GM12878 (cell line): ENCODE results near the gene CPSF3. TPM values are rescaled to one million over a fixed set of nuclear protein-coding genes. Genes with fewer than 3 reads are reported as not detected.

Experiments
- ATAC-seq: fragments of 200-7000 bp; cut with Tn5 transposase; 3 replicates; pipeline ENCODE4 v1.9.1; 2020; ENCODE audit warnings: mild to moderate bottlenecking, moderate library complexity
- BruUV-seq: library from RNA; stranded (reverse); fragments of 400-500 nt; replicated peaks from 2 replicates; lab custom pipeline; 2021; lab: Mats Ljungman, UMichigan
- CTCF ChIA-PET: fragments of 300-600 bp; sonication (Branson Sonifier 250); formaldehyde crosslinking; extraction: SDS; loops from one replicate; lab custom pipeline; 2021; ENCODE audit warnings: inconsistent platforms; lab: Yijun Ruan, JAX
- POLR2A ChIA-PET: fragments of 350-600 bp; formaldehyde crosslinking; extraction: SDS; loops from one replicate; lab custom pipeline; 2021; ENCODE audit warnings: inconsistent platforms; lab: Charles Lee
- RAD21 ChIA-PET: fragments of 300-600 bp; sonication (Branson Sonifier 250); formaldehyde crosslinking; loops from one replicate; lab custom pipeline; 2023; ENCODE audit warnings: antibody characterized with exemption; ENCODE audit not compliant: unreplicated experiment; lab: Charles Lee
- SMC1A ChIA-PET: fragments of 300-600 bp; sonication (Branson Sonifier 250); formaldehyde crosslinking; loops from one replicate; lab custom pipeline; 2023; ENCODE audit not compliant: unreplicated experiment, uncharacterized antibody; lab: Charles Lee
- DNase-seq: peaks from one replicate; pipeline ENCODE4 v3.0.0-alpha.2; 2011; ENCODE audit warnings: low read depth, low spot score
- FAIRE-seq: peaks from 3 replicates; lab custom pipeline; 2011; peaks lifted over from hg19 to GRCh38; lab: Jason Lieb, UNC
- H2AFZ ChIP-seq: 2 replicates; pipeline ENCODE4 v1.6.0; 2011; ENCODE audit warnings: low read depth, low read length, control low read depth; ENCODE audit not compliant: control insufficient read depth
- H3K27ac ChIP-seq: 2 replicates; pipeline ENCODE4 v1.5.1; 2011; ENCODE audit warnings: control low read depth; ENCODE audit not compliant: control insufficient read depth, insufficient read depth
- H3K27me3 ChIP-seq, 2 experiments: replicated peaks in 1 of 2; 2 replicates each; pipeline versions ENCODE4 v1.6.0 to v1.6.1; 2011; ENCODE audit warnings: low read length in 1 of 2; ENCODE audit not compliant: control insufficient read depth in 2 of 2, insufficient read depth in 2 of 2
- H3K36me3 ChIP-seq, 2 experiments: 2 replicates each; pipeline ENCODE4 v1.5.1; 2011; ENCODE audit warnings: low read length in 1 of 2; ENCODE audit not compliant: control insufficient read depth in 2 of 2, insufficient read depth in 2 of 2
- H3K4me1 ChIP-seq: 2 replicates; pipeline ENCODE4 v1.6.1; 2011; ENCODE audit warnings: mild to moderate bottlenecking, low read length, moderate library complexity, mixed read lengths; ENCODE audit not compliant: control insufficient read depth, insufficient read depth
- H3K4me2 ChIP-seq: 2 replicates; pipeline ENCODE4 v1.6.0; 2011; ENCODE audit warnings: control low read depth; ENCODE audit not compliant: control insufficient read depth, insufficient read depth
- H3K4me3 ChIP-seq: fragments of 200-600 bp; sonication (generic); 2 replicates; pipeline ENCODE4 v1.5.1; 2016
- H3K79me2 ChIP-seq: 2 replicates; pipeline ENCODE4 v1.6.0; 2011; ENCODE audit warnings: low read length; ENCODE audit not compliant: control insufficient read depth, insufficient read depth
- H3K9ac ChIP-seq: 2 replicates; pipeline ENCODE4 v1.8.0; 2011; ENCODE audit warnings: low read length, control low read depth, mixed read lengths; ENCODE audit not compliant: control insufficient read depth, insufficient read depth
- H3K9me3 ChIP-seq: replicated peaks from 3 replicates; pipeline ENCODE4 v1.5.1; 2011; ENCODE audit warnings: mild to moderate bottlenecking, low read length; ENCODE audit not compliant: control insufficient read depth, insufficient read depth
- H4K20me1 ChIP-seq: 2 replicates; pipeline ENCODE4 v1.6.0; 2011; ENCODE audit not compliant: control insufficient read depth, insufficient read depth
- ATF2 ChIP-seq: IDR thresholded peaks from 2 replicates; pipeline ENCODE4 v1.6.1; 2012; ENCODE audit warnings: low read length, inconsistent platforms
- BACH1 ChIP-seq: fragments of 450-650 bp; IDR thresholded peaks from 2 replicates; pipeline ENCODE4 v1.6.1; 2017; ENCODE audit warnings: mild to moderate bottlenecking, borderline replicate concordance
- CBFB ChIP-seq: IDR thresholded peaks from 2 replicates; pipeline ENCODE4 v1.6.1; 2016; ENCODE audit warnings: antibody characterized with exemption, low read depth
- CBX3 ChIP-seq: fragments of 200-600 bp; sonication (generic); IDR thresholded peaks from 2 replicates; pipeline ENCODE4 v1.6.1; 2016; ENCODE audit warnings: low read depth, borderline replicate concordance
- CEBPB ChIP-seq, 2 experiments: fragments of 150-350 bp in 1 of 2; IDR thresholded peaks; 2 replicates each; pipeline ENCODE4 v1.6.1; 2012 to 2014; ENCODE audit warnings: low read depth in 2 of 2, low read length in 2 of 2, borderline replicate concordance in 1 of 2, inconsistent platforms in 1 of 2
- GABPA ChIP-seq: IDR thresholded peaks from 2 replicates; pipeline ENCODE4 v1.6.1; 2014; ENCODE audit warnings: antibody characterized with exemption, low read depth, mild to moderate bottlenecking, inconsistent platforms
- HDAC6 ChIP-seq: fragments of 200-600 bp; sonication (generic); IDR thresholded peaks from one replicate; pipeline ENCODE4 v1.8.0; 2017; ENCODE audit warnings: antibody characterized with exemption; ENCODE audit not compliant: unreplicated experiment
- MEF2A ChIP-seq: IDR thresholded peaks from 2 replicates; pipeline ENCODE4 v1.6.1; 2011; ENCODE audit warnings: low read depth, mild to moderate bottlenecking, low read length, moderate library complexity; ENCODE audit not compliant: insufficient read depth
- PKNOX1 ChIP-seq: fragments of 450-650 bp; IDR thresholded peaks from 2 replicates; pipeline ENCODE4 v1.6.1; 2016; ENCODE audit warnings: mild to moderate bottlenecking
- POU2F2 ChIP-seq: IDR thresholded peaks from 3 replicates; pipeline ENCODE4 v1.6.1; 2011; ENCODE audit warnings: low read depth, mild to moderate bottlenecking, low read length, borderline replicate concordance
- SIX5 ChIP-seq: IDR thresholded peaks from 2 replicates; pipeline ENCODE4 v1.6.1; 2011; ENCODE audit warnings: mild to moderate bottlenecking, low read depth, low read length, moderate library complexity; ENCODE audit not compliant: severe bottlenecking
- STAT1 ChIP-seq: fragments of 450-650 bp; conservative IDR thresholded peaks from 2 replicates; pipeline ENCODE4 v1.6.1; 2014; ENCODE audit warnings: antibody characterized with exemption, mild to moderate bottlenecking
- ZNF274 ChIP-seq: IDR thresholded peaks from one replicate; pipeline ENCODE4 v1.8.0; 2011; ENCODE audit not compliant: insufficient read length, insufficient read depth
- WGBS: methylation state at CpG from one replicate; pipeline ENCODE4 v1.1.6; 2016; ENCODE audit warnings: low lambda C conversion rate; ENCODE audit not compliant: insufficient replicate concordance, insufficient coverage; ENCODE audit errors: missing lambda C conversion rate; 5-methylcytosine and 5-hydroxymethylcytosine counted together
- in situ Hi-C: fragments of 300-500 bp; cut with MboI; formaldehyde crosslinking; loops from 9 replicates; pipeline ENCODE4 v1.14.3; 2018; ENCODE audit warnings: mixed read lengths
- intact Hi-C: fragments of 100-400 bp; cut with micrococcal nuclease; formaldehyde crosslinking; loops from one replicate; pipeline ENCODE4 v1.14.2; 2022; ENCODE audit not compliant: unreplicated experiment
- polyA plus RNA-seq, 11 experiments: library from polyadenylated mRNA; depleted of rRNA in 4 of 11; unstranded in 6 of 11; stranded (reverse) in 5 of 11; fragments of >200 nt; fragmentation: Nextera tagmentation in 4 of 11; fragmentation: Illumina TruSeq in 1 of 11; extraction: Ambion mirVana in 4 of 11; extraction: Trizol in 1 of 11; gene quantifications; 1 replicate in 1 of 11; 2 replicates in 10 of 11; pipeline versions ENCODE4 v1.2.1 to v1.2.3, GENCODE V29; 2011 to 2016; ENCODE audit warnings: inconsistent platforms in 2 of 11, missing spikeins in 2 of 11, low read depth in 1 of 11
- total RNA-seq, 4 experiments: library from RNA; depleted of rRNA in 3 of 4; stranded (reverse); fragments of >200 nt in 3 of 4; fragmentation: Illumina TruSeq in 1 of 4; extraction: Trizol in 1 of 4; gene quantifications; 2 replicates each; pipeline versions ENCODE4 v1.2.1 to v1.2.3, GENCODE V29; 2013 to 2021

Gene CPSF3
- total and polyA plus RNA-seq, 10 of the 15 experiments (the other 5 are each of a cell fraction or from before 2014, with no cell fraction given): 34.5 to 108 (median 76.1) TPM

- TF ChIP-seq POU2F2 (no peak), CBX3 (no peak), CBFB (no peak), BACH1 (no peak), PKNOX1 (no peak), SIX5 (no peak), ATF2 (no peak)
Measured at GRCh38 chr2:9401646-9402371, 21.6 kb upstream of the CPSF3 start (continued).

- no peak for FAIRE-seq
Measured at GRCh38 chr2:9403924-9404323, 19.5 kb upstream of the CPSF3 start.

More at GRCh38 chr2:9403924-9404323, 19.5 kb upstream of the CPSF3 start:
- TF ChIP-seq GABPA (no peak), MEF2A (no peak), STAT1 (no peak), POU2F2 (no peak), CEBPB (IDR thresholded peaks at IDR 0.05; ENCODE audit: borderline replicate concordance in 1 of 2, low read depth in 2 of 2, low read length in 2 of 2) (no peak), ZNF274 (no peak), HDAC6 (no peak)
- intact Hi-C loops (no loop called here), in situ Hi-C loops (no loop called here)
- no peak for ATAC-seq
- Histone ChIP-seq H3K27ac (no peak overlapping the region), H3K27me3 (no peaks in the 10 kb centered on the region), H3K36me3 (peaks cover 2 to 8% of the 10 kb centered on the region in 2 experiments; a peak in 3 of 4 replicates), H4K20me1 (no peaks in the 10 kb centered on the region), H3K4me1 (no peaks in the 10 kb centered on the region), H3K9me3 (no peaks in the 10 kb centered on the region), H3K79me2 (no peaks in the 10 kb centered on the region), H2AFZ (no peak overlapping the region), H3K9ac (no peak overlapping the region), H3K4me3 (no peak overlapping the region), H3K4me2 (no peak overlapping the region)
- POLR2A ChIA-PET: interaction anchor here (1.2 kb wide), 1 partner anchor 9 kb away, joined by 3 read pairs; no protein-coding TSS in a partner anchor
- SMC1A ChIA-PET: interaction anchor here (0.6 kb wide), 3 partner anchors 16 to 272 kb away, joined by 3 read pairs; no protein-coding TSS in a partner anchor
- CTCF ChIA-PET: no interaction called here
- no peak for DNase-seq
- 98% methylated on average over 2 of the region's 2 CpGs for WGBS
- BruUV-seq: no TSS peak
- RAD21 ChIA-PET: no interaction called here
